ENCODE data around the gene DOCK6. TPM values are rescaled to one million over a fixed set of nuclear protein-coding genes. Genes with fewer than 3 reads are reported as not detected.

The DOCK6 gene
- total and polyA plus RNA-seq, 10 of the 15 experiments (the other 5 are each of a cell fraction or from before 2014, with no cell fraction given) = 0.76 to 24.8 (median 4.7) TPM

- Histone ChIP-seq H3K27me3 (replicated peaks in 1 of 2; ENCODE audit: control insufficient read depth in 2 of 2, insufficient read depth in 2 of 2, low read length in 1 of 2) (no peaks in the 10 kb centered on the region), H3K27ac (ENCODE audit: control insufficient read depth, insufficient read depth) (no peak overlapping the region), H4K20me1 (ENCODE audit: control insufficient read depth, insufficient read depth) (no peaks in the 10 kb centered on the region; the same call in 1 of the 2 replicates), H3K4me3 (no peak overlapping the region), H3K4me2 (ENCODE audit: control insufficient read depth, insufficient read depth) (no peak overlapping the region), H3K79me2 (ENCODE audit: control insufficient read depth, insufficient read depth, low read length) (no peaks in the 10 kb centered on the region), H3K9ac (ENCODE audit: control insufficient read depth, insufficient read depth, low read length) (no peak overlapping the region), H3K9me3 (replicated peaks; ENCODE audit: control insufficient read depth, insufficient read depth, low read length) (no peaks in the 10 kb centered on the region), H3K36me3 (ENCODE audit: control insufficient read depth in 2 of 2, insufficient read depth in 2 of 2, low read length in 1 of 2) (no peaks in the 10 kb centered on the region; a peak in 1 of 4 replicates), H2AFZ (ENCODE audit: control insufficient read depth, low read depth, low read length) (no peak overlapping the region), H3K4me1 (ENCODE audit: control insufficient read depth, insufficient read depth, low read length) (no peaks in the 10 kb centered on the region)
- WGBS (ENCODE audit: insufficient coverage, insufficient replicate concordance, low lambda C conversion rate, missing lambda C conversion rate) = 96% methylated on average over 9 of the region's 15 CpGs
- ChIA-PET CTCF (no interaction called here), RAD21 (ENCODE audit: unreplicated experiment) (no interaction called here), POLR2A (no interaction called here), SMC1A (ENCODE audit: uncharacterized antibody, unreplicated experiment) (no interaction called here)
- no TSS peak for BruUV-seq (replicated peaks)
- in situ Hi-C loops (cut with MboI) = no loop called here
- TF ChIP-seq SKIL (IDR thresholded peaks at IDR 0.05; ENCODE audit: low read depth, poor library complexity, severe bottlenecking) = no peak
- TF ChIP-seq ZNF592 (IDR thresholded peaks at IDR 0.05) = no peak
- TF ChIP-seq BCL11A (IDR thresholded peaks at IDR 0.05; ENCODE audit: low read depth, low read length) = no peak
- no peak for TF ChIP-seq HDAC6 (IDR thresholded peaks at IDR 0.05; ENCODE audit: unreplicated experiment)
- no peak for TF ChIP-seq RFX5 (IDR thresholded peaks at IDR 0.05; ENCODE audit: low read depth, low read length)
- no peak for TF ChIP-seq TAF1 (IDR thresholded peaks at IDR 0.05; ENCODE audit: borderline replicate concordance, low read depth, low read length)
- no peak for TF ChIP-seq KAT2A (conservative IDR thresholded peaks at IDR 0.05; ENCODE audit: control insufficient read depth, low read depth, low read length)
- no peak for TF ChIP-seq MTA2 (IDR thresholded peaks at IDR 0.05; ENCODE audit: low read depth)
- no peak for TF ChIP-seq TBL1XR1 (IDR thresholded peaks at IDR 0.05; ENCODE audit: low read depth, low read length)
- TF ChIP-seq HSF1 (IDR thresholded peaks at IDR 0.05; ENCODE audit: low read depth, low read length) = no peak
- TF ChIP-seq IRF5 (IDR thresholded peaks at IDR 0.05; ENCODE audit: borderline replicate concordance) = no peak
- DNase-seq (ENCODE audit: low read depth, low spot score) (no peak), ATAC-seq (no peak), FAIRE-seq (no peak)
- intact Hi-C loops (cut with micrococcal nuclease; ENCODE audit: unreplicated experiment) = no loop called here
Measured at GRCh38 chr19:11237321-11237720, 25.0 kb downstream of the DOCK6 start.
